Sciatic nerve (tissue), 2 donors: Measurements from ENCODE around the gene TIGD7. TPM values are rescaled to one million over a fixed set of nuclear protein-coding genes. Genes with fewer than 3 reads are reported as not detected.

Experiments used
- ATAC-seq: fragments of 200-7000 bp; cut with Tn5 transposase; one replicate; pipeline ENCODE4 v1.9.1; 2020; ENCODE audit warnings: mild to moderate bottlenecking, moderate library complexity
- DNase-seq: peaks from one replicate; pipeline ENCODE4 v3.0.0-alpha.2; 2020; ENCODE audit warnings: low spot score
- intact Hi-C: fragments of 100-400 bp; cut with DNase I; formaldehyde crosslinking; loops from one replicate; pipeline ENCODE4 v1.14.2; 2022
- total RNA-seq: library from RNA; stranded (reverse); fragmentation: NEBNext Ultra II Directional; extraction: Animal tissue kit (Norgen Biotek cat#: 25700); gene quantifications from one replicate; pipeline ENCODE4 v1.2.1, GENCODE V29; 2021
- donor health status: DM: no; HTN: no; CAD: no.
- donor health status: DM: no; HTN: no; CAD: no.

The TIGD7 gene
- total RNA-seq, result 9.9 TPM

- DNase-seq (peak; percentile 91), ATAC-seq (peak; percentile 100)
- intact Hi-C loops, result loop anchor here (10.0 kb wide), 1 partner anchor 99 kb away; the partner anchor contains the start of genes ZNF174 and ZSCAN32
Observed at GRCh38 chr16:3305109-3306068, at the start of gene TIGD7, which contains the start of gene ZNF75A. Gene TIGD7 (minus strand): TSS chr16:3305430. CDS start chr16:3300614, 4,816 bp downstream. Gene ZNF75A (plus strand): TSS chr16:3305497. CDS start chr16:3308429, 2,932 bp downstream.

- DNase-seq (no peak), ATAC-seq (no peak)
- intact Hi-C loops, result no loop called here
Observed at GRCh38 chr16:3349175-3349574, 43.9 kb upstream of the TIGD7 start.

GRCh38 chr16:3348547-3349167 is 43.4 kb upstream of the TIGD7 start:
- intact Hi-C loops, result no loop called here
- ATAC-seq, result no peak

GRCh38 chr16:3347586-3347985 is 42.4 kb upstream of the TIGD7 start:
- intact Hi-C loops, result no loop called here
- ATAC-seq (no peak), DNase-seq (no peak)

More at GRCh38 chr16:3348547-3349167, 43.4 kb upstream of the TIGD7 start:
- DNase-seq, result no peak

- DNase-seq (no peak), ATAC-seq (no peak)
- intact Hi-C loops, result no loop called here
Observed at GRCh38 chr16:3346041-3346440, 40.8 kb upstream of the TIGD7 start.

- DNase-seq (no peak), ATAC-seq (no peak)
- intact Hi-C loops, result no loop called here
Observed at GRCh38 chr16:3328643-3329042, 23.4 kb upstream of the TIGD7 start.

- intact Hi-C loops, result no loop called here
- DNase-seq (no peak), ATAC-seq (no peak)
Observed at GRCh38 chr16:3328104-3328503, 22.9 kb upstream of the TIGD7 start.

- ATAC-seq, result no peak
- DNase-seq, result no peak
- intact Hi-C loops, result no loop called here
Observed at GRCh38 chr16:3327514-3327913, 22.3 kb upstream of the TIGD7 start.

- DNase-seq (no peak), ATAC-seq (no peak)
- intact Hi-C loops, result no loop called here
Observed at GRCh38 chr16:3321816-3322215, 16.6 kb upstream of the TIGD7 start.

- DNase-seq (no peak), ATAC-seq (no peak)
- intact Hi-C loops, result no loop called here
Observed at GRCh38 chr16:3317315-3317999, 12.2 kb upstream of the TIGD7 start.

- intact Hi-C loops, result no loop called here
- ATAC-seq, result no peak
- no peak for DNase-seq
Observed at GRCh38 chr16:3311496-3311895, 6.3 kb upstream of the TIGD7 start.

GRCh38 chr16:3306078-3306477 is 848 bp upstream of the TIGD7 start:
- ATAC-seq (no peak), DNase-seq (no peak)
- intact Hi-C loops, result loop anchor here (10.0 kb wide), 1 partner anchor 99 kb away; the partner anchor contains the start of genes ZNF174 and ZSCAN32

- intact Hi-C loops, result loop anchor here (10.0 kb wide), 1 partner anchor 100 kb away; the partner anchor contains the start of genes ZNF174 and ZSCAN32
- no peak for DNase-seq
- no peak for ATAC-seq
Observed at GRCh38 chr16:3304370-3304769, 860 bp downstream of the TIGD7 start.

- DNase-seq (no peak), ATAC-seq (no peak)
- intact Hi-C loops, result no loop called here
Observed at GRCh38 chr16:3295783-3296182, 9.4 kb downstream of the TIGD7 start.

GRCh38 chr16:3295209-3295608 is 10.0 kb downstream of the TIGD7 start:
- intact Hi-C loops, result no loop called here
- ATAC-seq (no peak), DNase-seq (no peak)

- ATAC-seq (no peak), DNase-seq (no peak)
- intact Hi-C loops, result no loop called here
Observed at GRCh38 chr16:3292604-3293003, 12.6 kb downstream of the TIGD7 start.

GRCh38 chr16:3289998-3290673 is 15.1 kb downstream of the TIGD7 start:
- ATAC-seq (no peak), DNase-seq (no peak)
- intact Hi-C loops, result no loop called here

GRCh38 chr16:3285131-3285530 is 20.1 kb downstream of the TIGD7 start:
- no peak for DNase-seq
- ATAC-seq, result no peak
- intact Hi-C loops, result no loop called here
